ENCODE results near the gene NLGN2.

Gene NLGN2

DNA sequence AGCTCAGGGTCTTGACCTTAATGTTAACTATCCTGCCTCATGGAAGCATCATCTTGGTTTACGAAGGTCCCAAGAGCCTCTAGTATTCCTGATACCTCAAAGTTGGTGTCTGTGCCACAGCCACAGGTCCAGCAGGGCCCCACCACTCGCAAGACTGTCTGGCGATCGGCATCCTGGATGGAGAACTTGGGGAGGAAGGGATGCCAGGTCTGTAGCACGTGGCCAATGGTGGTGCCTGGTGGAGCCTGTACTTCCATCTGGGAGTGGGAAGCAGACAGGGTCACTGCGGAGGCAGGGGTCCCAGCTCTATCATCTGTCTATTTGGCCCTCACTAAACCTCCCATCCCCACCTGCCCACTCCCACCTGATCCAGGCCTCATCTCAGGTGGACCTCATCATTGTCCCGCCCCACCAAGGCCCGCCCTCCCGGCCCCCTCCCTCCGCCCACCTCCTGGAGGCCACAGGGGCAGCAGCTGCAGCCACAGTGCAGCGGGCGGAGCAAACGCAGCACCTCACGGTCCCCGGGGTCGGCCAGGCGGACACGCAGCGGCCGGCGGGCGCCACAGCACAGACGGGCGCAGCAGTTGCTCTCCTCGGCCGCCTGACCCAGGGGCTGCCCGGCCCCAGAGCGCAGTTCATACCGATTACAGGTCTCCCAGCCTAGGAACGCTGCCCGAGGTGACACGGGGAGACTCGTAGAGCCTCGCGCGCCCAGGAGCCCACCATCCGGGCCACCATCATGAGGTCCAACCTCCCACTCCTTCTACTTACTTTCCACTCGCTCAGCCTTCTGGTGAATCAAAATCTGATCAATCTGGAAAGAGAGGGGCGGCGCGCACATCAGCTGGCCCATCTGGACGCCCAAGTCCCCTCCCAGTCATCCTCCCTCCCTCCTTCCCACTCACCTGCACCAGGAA is 14.7 kb upstream of the NLGN2 start:
- no peak for DNase-seq

DNA sequence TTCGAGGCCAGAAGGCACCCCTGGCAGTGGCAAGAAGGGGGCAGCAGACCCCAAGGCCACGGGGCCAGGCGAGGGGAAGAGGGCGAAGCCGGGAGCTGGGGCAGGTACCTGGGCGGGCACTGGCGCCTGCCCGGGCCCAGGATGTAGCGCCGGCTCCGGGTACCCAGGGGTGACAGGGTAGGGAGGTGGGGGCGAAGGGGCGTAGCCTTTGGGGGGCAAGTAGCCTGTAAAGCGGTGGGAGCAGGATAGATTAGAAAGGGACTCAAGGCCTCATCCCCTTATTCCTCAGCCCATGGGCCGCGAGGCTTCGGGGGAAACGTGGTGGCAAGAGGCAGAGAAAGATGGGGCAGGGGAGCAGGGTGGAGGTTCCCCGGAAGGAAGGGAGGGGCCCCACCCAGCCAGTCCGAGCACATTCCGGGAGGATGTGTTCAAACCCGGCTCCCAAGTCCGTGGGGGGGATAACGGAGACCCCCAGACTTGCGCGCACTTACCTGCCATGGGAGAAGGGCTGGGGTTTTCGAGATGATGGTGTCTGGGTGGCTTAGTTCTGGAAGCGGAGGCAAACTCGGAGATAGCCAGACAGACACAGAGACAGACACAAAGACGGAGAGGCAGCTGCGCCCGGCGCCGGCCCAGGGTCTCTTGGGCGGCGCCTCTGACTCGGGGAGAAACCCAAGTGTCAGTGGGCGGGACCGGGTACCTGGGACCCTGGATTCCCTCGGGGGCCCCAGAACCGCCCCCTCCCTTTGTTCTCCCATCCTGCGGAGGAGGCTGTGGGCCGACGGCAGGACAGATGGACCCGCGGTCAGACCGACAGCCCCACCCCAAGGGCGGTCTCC is 13.8 kb upstream of the NLGN2 start:
- peak; percentile 69 for DNase-seq

DNA sequence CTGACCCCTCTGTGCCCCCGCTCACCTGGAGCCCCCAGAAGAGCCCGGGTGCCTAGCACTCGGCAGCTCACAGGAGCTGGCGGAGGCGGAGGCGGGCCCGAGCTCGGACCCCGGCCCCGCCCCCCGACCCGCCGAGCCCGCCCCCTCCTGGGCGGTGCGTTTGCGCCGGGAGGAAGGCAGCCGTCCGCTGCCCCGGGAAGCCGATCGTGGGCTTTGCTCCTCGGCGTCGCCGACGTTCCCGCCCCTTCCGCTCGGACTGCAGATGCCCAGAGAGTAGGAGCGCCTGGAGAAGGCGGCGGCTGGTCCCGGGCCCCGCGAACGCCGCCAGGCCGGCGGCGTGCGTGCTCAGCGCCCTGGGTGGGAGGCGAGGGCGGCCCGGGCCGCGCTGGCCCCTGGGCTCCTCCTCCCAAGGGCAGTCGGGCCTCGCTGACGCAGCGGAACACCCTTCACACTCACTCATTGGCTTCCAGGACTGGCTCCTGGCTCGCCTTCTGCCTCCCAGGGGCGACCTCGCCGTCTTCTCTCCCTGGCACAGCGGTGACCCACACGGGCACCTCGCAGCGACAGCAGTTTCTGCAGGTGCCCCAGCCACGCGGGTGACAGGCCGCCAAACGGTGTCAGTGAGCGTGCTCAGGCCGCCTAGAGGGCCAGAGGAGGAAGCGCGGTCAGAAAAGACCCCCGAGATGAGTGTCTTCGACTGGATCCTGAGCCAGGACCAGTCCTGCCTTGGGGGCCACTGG is 13.0 kb upstream of the NLGN2 start, which contains the start of gene PLSCR3:
Gene PLSCR3 (minus strand): TSS at position 74 of the 740 bp plus-strand sequence. CDS start 415 bp downstream, outside the sequence.
- peak; percentile 92 for DNase-seq

DNA sequence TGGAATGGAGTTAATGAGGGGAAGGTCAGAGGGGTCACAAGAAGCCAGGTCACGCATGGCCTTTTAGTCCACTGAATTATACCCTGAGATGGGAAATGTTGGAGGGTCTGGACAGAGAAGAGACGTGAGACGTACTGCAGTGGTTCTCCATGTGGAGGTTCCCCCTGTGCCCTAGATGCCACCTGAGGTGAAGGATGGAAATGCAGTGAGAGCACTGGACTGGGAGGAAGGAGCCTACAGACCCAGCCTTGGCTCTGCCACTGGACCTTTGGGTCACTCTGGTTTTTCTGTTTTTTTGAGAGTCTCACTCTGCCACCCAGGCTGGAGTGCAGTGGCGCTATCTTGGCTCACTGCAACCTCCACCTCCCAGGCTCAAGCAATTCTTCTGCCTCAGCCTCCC is 11.5 kb upstream of the NLGN2 start:
- no peak for DNase-seq

DNA sequence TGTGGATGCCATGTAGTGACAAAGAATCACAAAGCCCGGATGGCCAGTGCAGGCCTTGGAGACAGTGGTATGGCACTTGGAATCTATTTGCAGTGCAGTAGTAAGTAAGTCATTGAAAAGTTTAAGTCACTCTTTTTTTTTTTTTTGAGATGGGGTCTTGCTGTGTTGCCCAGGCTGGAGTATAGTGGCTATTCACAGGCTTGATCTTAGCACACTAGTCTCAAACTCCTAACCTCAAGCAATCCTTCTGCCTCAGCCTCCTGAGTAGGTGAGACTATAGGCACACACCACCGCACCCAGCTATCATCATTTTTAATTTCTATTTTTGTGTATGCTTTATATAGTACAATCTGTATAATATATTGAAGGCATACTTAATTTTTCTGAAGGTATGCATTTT is 9.0 kb upstream of the NLGN2 start:
- DNase-seq, result no peak

DNA sequence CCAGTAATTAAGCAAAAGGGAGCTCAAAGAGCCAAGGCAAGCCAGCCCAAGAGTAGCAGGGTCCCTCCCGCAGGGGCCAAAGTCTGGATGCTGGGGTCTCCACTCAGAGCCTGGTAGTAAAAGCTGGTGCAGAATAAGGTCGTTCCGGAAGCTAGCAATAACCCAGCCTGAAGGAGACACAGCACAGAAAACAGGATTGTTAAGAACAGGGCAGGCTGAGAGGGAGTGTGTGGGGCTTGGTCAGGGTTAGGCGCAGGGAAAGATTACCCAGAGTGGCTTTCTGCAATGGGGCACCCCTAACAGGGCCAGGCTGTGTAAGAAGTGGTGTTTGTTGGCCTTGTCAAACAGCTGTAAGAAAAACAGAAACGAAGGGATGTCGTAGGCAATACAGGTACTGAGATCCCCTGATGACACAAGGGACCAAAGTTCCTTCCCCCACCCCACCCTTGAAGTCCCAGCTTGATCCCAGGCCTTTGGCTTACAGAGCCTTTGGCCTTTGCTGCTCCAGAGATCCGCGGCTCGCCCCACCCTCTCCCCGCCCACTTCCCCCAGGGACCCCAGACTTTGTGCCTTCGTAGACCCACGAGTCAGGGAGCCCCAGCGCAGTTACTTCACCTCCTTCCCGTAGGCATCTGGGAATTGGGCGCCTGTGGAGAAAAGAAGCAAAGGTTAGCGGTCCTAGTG is 4.5 kb upstream of the NLGN2 start:
- no peak for DNase-seq

DNA sequence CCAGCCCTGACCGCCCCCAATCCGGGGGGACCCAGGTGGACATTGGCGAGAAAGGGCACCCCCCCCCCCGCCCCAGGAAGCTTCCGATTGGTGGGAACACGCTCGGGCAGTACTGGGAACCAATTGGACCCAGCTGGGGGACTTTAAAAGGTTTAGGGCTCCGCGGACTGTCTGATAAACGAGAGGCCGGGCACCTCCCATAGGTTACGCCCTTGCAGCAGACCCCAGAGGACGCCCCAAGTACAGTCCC is 4.0 kb upstream of the NLGN2 start:
- DNase-seq, result no peak

DNA sequence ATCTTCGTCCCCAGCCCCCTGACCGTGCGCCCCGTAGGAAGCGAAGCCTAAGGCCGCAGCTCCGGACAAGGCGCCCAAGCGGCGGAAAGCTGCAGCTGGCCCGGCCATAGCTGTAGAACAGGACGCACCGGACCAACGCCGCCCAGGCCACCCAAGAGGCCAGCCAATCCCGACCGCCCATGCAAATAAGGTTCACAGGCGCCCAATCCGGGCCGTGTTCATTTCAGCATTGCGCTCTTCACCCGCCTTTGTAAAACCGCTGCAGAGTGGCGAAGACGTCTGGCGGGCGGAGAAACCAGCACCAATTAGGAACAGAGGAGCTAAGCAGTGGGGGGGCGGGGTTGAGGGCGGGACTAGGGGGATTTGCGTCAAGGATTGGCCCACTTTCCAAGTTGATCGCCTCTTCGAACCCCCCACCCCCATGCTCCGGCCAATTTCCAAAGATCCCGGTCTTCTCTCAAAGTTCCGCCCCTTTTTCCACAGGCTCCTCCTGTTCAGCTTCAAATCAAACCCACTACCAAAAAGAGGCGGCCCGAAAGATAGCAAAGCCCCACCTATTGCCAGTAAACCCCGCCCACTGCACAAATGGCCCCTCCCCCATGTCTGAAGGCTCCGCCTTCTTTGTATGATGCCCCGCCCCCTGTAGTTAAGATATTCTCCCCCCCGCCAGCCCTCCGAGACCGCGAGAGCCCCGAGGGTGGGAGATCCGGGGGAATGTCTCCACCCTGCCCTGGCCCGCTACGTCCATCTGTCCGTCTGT is 3.5 kb upstream of the NLGN2 start, which contains the start of gene TMEM256:
Gene TMEM256 (minus strand): TSS at position 121 of the 760 bp plus-strand sequence. CDS start 13 bp downstream, at position 108.
- DNase-seq, result peak; percentile 95

DNA sequence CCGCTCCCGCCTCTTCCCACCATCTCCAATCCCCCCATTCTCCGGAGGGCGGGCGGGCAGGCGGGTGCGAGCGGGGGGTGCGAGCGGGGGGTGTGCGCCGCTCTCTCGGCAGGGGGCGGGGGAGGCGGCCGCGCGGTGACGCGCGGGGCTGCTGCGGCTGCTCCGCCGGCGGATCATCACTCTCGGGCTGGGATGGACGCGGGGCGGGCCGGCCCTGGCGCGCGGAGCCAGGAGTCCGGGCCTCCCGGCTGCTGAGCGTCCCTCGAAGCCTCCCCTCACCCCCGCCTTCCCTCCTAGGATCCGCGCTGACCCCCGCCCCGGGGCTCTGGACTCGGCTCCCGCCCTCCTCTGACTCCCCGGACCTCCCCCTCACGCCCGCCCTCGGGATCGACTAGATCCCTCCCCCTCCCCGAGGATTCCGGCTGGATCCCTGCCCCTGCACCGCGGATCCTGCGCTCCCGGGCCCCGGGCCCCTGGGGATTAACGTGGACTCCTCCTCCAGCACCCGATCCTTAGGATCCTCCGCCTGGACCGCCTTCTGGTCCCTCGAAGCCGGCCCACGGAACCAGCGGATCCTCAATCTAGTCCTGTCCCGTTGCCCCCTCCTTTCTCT is 2.8 kb upstream of the NLGN2 start:
- peak; percentile 70 for DNase-seq

DNA sequence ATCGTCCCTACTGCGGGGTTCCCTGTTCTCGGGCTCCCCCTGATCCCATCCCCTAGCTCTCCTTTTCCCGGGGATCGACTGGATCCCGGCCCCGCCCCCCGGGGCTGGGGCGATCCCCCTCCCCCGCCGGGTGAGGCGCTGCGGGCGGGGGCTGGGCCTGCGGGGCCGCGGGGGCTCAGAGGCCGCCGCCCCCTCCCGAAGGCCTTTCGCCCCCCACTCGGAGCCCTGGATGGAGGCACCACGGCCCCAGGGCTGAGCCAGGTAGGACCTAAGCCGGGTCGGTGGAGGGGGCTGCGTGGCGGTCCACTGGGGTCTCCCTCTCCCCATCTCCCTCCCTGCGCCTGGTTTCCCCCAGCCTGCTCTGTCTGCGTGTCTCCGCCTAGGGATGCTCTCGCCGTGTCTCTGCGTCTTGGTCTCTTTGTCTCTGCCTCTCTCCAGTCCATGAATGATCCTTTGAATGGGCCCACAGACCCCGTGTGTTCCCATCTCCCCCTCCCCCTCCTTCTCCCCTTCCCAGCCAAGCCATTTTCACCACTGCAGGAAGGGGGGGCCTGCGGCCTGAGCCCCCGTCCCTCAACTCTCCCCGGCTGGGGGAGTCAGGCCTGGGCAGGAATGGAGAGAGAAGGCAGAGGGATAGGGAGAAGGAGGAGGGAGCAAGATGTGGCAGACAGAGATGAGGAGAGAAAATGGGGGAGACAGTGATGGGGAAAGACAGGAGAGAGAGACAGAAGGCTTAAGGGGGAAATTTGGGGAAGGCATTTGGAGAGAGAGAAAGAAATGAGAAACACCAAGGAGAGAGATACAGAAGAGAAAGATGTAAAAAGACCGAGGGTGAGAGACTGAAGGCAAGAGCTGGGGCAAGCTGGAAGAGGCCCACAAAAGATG is 2.1 kb upstream of the NLGN2 start:
- no peak for DNase-seq

DNA sequence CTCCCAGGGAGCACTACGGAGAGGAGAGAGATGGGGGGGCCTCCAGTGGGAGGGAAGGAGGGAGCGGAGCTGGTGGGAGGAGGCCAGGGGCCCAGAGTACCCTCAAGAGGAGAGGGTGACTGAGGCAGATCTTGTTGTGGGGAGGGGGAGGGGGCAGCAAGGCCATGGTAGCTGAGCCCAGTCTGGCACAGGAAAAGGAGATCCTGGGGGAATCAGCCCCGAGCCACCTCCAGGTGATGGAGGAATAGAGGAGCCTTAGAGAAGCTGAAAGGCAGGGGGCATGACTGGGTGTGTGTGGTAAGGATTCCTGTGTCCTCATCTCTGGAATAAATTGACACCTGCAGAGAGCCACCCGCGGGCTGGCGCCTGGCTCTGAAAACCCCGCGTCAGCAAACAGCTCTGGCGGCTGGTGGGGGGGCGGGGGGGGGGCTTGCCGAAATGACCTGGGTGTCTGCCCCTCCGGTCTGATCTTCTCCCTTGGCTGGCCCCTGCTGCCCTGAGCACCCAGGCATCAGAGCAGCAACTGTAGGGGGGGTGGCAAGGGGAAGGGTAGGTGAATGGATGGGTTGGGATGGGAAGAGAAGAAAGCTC is 1.3 kb upstream of the NLGN2 start:
- DNase-seq, result no peak

DNA sequence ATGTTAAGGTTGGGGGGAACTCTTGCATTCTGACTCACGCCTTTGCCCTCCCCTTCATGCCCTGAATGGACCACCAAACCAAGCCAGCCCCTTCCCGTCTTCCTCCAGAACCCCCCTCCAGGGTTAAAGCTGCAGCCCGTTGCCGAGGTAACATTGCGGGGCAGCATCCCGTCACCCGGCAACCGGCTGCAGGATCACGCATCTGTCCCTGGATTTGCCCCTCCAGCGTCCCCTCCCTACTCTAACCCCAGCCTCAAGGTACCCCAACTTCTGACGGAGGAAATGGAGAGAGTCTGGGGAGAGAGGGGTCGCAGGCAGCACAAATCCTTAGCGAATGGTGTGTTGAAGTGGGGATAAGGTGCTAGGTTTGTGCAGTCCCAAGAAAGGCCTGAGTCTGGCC is 563 bp upstream of the NLGN2 start:
- DNase-seq, result no peak

DNA sequence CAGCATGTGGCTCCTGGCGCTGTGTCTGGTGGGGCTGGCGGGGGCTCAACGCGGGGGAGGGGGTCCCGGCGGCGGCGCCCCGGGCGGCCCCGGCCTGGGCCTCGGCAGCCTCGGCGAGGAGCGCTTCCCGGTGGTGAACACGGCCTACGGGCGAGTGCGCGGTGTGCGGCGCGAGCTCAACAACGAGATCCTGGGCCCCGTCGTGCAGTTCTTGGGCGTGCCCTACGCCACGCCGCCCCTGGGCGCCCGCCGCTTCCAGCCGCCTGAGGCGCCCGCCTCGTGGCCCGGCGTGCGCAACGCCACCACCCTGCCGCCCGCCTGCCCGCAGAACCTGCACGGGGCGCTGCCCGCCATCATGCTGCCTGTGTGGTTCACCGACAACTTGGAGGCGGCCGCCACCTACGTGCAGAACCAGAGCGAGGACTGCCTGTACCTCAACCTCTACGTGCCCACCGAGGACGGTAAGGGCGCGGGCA is 645 bp downstream of the NLGN2 start:
- no peak for DNase-seq

DNA sequence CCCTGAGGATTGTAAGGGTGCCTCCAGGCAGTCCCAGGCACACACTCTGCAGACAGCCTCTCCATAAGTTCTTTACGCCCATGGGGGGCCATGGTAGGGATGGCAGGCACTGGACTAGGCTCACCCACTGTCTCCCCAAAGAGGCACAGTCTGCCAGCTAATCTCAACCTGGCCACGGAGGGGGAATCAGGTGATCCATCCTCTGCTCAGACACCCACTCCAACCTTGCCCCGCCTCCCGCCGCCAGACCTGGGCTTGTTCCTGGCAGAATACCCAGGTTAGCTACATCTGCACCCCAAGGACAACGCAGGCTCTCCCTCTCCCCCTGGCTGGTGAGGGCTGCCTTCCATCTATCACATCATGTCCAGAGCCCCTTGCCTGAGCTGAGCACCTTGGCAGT is 1.2 kb downstream of the NLGN2 start:
- DNase-seq, result no peak

DNA sequence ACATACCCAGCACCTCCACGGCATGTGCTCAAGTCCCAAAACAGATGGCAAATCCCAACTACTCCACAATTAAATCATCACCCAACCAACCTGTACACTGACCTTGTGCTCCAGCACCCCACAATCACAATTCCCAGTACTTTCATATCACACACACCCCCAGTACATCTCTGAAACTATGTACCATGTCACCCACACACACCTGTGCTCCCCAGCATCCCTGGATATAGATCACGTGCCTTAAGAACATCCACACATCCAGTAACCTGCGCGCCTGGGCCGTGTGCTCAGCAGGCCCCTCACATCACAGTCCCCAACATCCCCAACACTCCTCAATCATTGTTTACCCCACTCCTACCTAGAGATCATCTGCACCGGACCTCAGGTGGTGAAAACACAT is 2.1 kb downstream of the NLGN2 start:
- DNase-seq, result no peak

DNA sequence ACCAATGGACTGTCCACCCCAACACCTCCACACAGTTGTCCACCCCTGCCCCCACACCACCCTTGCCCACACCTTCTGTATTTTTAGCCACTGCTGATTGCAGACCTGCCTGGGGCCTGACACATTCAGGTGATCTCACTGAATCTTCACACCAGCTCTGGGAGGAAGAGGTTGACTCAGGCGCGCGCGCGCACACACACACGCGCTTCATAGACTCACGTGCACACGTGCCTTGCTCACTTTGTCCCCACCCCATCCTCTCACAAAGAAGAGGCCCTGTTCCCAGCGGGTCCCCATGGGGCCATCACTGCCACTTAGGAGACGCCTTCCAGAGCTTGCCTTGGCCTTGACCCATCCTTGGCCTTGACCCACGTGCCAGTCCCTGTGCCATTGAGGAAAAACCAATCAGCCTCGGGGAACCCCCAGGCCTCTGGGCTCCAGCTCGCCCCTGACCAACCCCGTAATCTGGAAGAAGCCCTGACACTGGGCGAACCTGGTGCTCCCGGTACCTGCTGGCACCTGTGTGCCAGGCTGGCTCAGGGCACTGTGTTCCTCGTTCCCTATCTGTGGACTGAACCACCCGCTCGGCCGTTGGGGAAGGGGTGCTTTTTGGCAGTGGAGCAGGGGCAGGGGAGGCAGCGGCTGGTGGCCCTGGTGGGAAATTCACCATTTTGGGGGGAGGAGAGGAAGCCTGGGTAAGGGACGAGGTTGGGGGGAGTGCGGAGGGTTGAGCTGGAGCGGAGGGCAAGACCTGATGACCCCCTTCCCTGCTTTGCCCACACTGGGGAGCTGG is 3.2 kb downstream of the NLGN2 start:
- DNase-seq, result no peak

DNA sequence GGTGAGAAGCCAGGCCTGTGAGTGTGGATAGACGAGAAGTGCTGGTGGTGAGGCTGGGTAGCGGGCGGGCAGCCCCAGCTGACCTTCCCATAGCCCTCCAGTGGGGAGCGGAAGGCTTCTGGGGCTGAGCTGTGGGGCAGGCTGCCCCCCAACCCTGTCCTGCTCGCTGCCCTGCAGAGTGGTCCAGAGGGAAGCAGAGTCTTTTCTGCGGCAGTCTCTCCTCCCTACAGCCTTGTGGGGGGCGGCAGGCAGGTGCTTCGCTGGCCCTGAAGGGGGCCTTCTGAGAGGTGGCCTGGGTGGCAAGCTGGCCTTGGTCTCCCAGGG is 3.7 kb downstream of the NLGN2 start:
- no peak for DNase-seq

DNA sequence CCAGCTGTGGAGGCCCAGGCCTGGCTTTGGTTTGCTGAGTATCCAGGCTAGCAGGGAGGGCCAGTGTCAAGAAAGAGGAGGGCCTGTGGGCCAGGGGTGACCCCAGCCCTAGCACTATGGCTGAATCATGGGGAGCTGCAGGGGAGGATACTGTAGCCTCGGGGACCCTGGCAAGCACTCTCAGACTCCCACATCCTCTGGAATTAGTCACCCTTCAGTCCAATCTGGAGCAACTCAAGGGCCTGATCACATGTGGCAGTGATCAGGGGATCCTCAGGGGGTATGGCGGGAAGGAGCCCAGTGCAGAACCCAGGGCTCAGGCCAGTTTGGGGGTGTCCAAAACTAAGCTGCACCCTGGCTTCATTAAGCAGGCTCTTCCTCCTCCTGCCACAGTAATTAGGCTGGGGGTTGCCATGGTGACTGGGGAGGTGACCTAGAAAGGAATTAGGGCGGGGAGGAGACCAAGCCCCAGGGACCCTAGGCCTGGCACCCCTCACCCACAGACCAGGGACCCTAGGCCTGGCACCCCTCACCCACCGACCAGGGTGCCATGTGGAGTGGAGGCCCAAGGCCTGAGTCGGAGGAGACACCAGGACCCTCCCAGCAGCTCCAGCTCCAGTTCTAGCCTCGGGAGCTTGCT is 5.8 kb downstream of the NLGN2 start:
- DNase-seq, result no peak

DNA sequence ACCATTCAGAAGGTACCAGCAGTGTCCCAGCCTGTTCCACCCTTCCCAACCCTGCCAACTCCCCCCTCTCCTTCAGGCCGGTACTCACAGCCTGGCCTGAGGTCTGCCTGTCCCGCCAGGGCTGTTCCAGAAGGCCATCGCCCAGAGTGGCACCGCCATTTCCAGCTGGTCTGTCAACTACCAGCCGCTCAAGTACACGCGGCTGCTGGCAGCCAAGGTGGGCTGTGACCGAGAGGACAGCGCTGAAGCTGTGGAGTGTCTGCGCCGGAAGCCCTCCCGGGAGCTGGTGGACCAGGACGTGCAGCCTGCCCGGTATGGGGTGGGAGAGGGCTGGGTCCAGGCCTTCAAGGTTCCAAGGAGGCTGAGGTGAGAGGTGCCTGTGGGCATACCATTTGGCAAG is 7.2 kb downstream of the NLGN2 start:
- no peak for DNase-seq

All from activated CD8-positive, alpha-beta memory T cell treated with anti-CD3 and anti-CD28 coated beads, Interleukin-2, amount 50 U/mL, for 48 hours (primary cell).